Measurements from ENCODE around the gene ARHGAP28. TPM values are rescaled to one million over a fixed set of nuclear protein-coding genes. Genes with fewer than 3 reads are reported as not detected.
"Not testable (repeated sequence)": the region's sequence is repeated elsewhere in the genome, so short reads cannot be mapped to it uniquely, and the experiment has no call there.

Gene ARHGAP28
- total RNA-seq, 2 experiments from 2014 or later = not detected

DNA sequence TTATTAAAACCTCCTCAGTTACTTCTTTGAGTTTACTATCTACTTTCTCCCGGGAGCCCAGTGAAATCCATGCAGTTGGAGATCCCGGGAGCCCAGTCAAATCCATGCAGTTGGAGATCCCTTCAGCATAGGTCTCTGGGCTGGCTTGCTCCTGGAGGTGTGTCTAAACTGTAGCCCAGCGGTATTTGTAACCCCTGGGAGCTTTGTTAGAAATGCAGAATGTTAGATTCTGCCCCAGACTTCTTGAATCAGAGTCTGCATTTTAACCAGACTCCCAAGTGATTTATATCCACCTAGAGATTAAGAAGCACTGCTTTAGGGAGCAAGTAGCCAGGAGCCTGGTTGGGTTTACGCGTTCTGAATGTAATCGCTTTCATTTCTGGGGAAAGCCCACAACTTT is 54.5 kb downstream of the ARHGAP28 start:
- CTCF ChIA-PET = no interaction called here
- no peak overlapping the region for H3K4me3 Mint-ChIP-seq
- no peaks in the 10 kb centered on the region for H3K27me3 Mint-ChIP-seq
- H3K27ac Mint-ChIP-seq = no peak overlapping the region
- H3K36me3 Mint-ChIP-seq = no peaks in the 10 kb centered on the region
- peaks cover 15% of the 10 kb centered on the region for H3K9me3 Mint-ChIP-seq
- H3K4me1 Mint-ChIP-seq (ENCODE audit: low read depth) = no peaks in the 10 kb centered on the region
- POLR2A ChIA-PET = no interaction called here
- intact Hi-C loops (cut with micrococcal nuclease) = no loop called here
- DNase-seq = no peak

- POLR2A ChIA-PET = no interaction called here
- DNase-seq = no peak
Observed at GRCh38 chr18:6785001-6785400, 55.5 kb downstream of the ARHGAP28 start.

DNA sequence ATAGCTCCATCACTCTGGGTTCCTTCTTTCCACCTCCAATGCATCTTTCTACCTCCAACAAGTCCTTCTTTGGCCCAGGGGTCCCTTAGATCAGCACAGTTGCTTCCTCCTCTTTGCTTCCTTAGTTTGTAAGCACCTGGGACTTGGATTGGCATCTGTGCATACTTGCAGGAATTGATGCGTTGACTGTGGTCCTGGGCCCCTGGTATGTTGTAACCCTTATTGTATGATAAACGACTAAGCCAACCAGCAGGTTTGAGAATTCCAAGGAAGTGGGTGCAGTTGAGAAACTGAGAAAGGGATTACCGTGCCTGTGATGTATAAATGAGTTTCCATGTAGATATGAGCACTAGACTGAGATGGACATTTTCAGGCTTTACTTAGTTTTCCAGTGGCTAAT is 55.9 kb downstream of the ARHGAP28 start:
- Mint-ChIP-seq H3K27me3 (no peaks in the 10 kb centered on the region), H3K9me3 (peaks cover 15% of the 10 kb centered on the region), H3K4me3 (no peak overlapping the region), H3K4me1 (ENCODE audit: low read depth) (no peaks in the 10 kb centered on the region), H3K36me3 (no peaks in the 10 kb centered on the region), H3K27ac (no peak overlapping the region)
- no peak for DNase-seq
- ChIA-PET CTCF (no interaction called here), POLR2A (no interaction called here)
- intact Hi-C loops (cut with micrococcal nuclease) = no loop called here

More at GRCh38 chr18:6785001-6785400, 55.5 kb downstream of the ARHGAP28 start:
- no peak overlapping the region for H3K27ac Mint-ChIP-seq
- CTCF ChIA-PET = no interaction called here
- H3K4me1 Mint-ChIP-seq (ENCODE audit: low read depth) = no peaks in the 10 kb centered on the region
- H3K4me3 Mint-ChIP-seq = no peak overlapping the region
- peaks cover 15% of the 10 kb centered on the region for H3K9me3 Mint-ChIP-seq
- no peaks in the 10 kb centered on the region for H3K27me3 Mint-ChIP-seq
- no peaks in the 10 kb centered on the region for H3K36me3 Mint-ChIP-seq
- intact Hi-C loops (cut with micrococcal nuclease) = no loop called here

DNA sequence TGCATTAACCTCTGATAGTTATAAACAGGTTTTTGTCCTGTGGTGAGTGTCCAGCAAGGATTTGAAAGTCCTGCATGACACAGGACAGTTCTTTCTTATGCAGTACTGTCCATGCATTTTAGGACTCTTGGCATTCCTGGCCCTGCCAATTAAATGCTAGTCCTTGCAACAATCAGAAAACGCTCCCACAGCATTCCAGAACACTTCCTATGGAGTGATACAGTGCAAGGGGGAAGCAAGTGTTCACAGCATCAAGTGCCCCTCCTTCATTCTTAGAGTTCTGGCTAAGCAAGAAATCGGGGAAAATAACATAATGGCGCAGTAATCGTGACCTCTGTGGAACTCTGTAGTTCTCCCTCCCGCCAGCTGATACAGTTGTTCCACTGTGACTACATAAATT is 62.9 kb downstream of the ARHGAP28 start:
- CTCF ChIA-PET = no interaction called here
- DNase-seq = no peak
- H3K36me3 Mint-ChIP-seq = no peaks in the 10 kb centered on the region
- H3K4me3 Mint-ChIP-seq = no peak overlapping the region
- peaks cover 14% of the 10 kb centered on the region for H3K9me3 Mint-ChIP-seq
- no peak overlapping the region for H3K27ac Mint-ChIP-seq
- no peaks in the 10 kb centered on the region for H3K4me1 Mint-ChIP-seq (ENCODE audit: low read depth)
- POLR2A ChIA-PET = no interaction called here
- intact Hi-C loops (cut with micrococcal nuclease) = no loop called here
- H3K27me3 Mint-ChIP-seq = no peaks in the 10 kb centered on the region

DNA sequence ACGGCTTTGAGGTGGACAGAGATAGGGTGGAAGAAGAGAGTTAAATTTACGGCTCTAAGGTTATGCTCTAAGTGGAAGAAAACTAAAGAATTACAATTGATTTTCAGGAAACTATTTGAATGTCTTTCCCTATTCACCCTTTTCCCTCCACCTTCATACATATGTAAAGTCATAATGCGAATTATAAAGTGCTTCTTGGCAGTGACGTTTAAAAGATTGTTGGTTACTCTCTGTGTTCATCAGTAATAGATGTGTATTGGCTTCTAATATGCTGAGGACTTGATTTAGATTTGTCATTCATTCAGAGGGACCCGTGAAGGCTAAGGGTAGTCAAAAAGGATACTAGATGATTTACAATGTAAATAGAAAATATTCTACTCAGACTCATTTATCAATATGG is 63.9 kb downstream of the ARHGAP28 start:
- intact Hi-C loops (cut with micrococcal nuclease) = no loop called here
- Mint-ChIP-seq H3K36me3 (no peaks in the 10 kb centered on the region), H3K27ac (no peak overlapping the region)

GRCh38 chr18:6793986-6794385 is 64.5 kb downstream of the ARHGAP28 start:
- Mint-ChIP-seq H3K36me3 (no peaks in the 10 kb centered on the region), H3K4me3 (no peak overlapping the region), H3K27me3 (no peaks in the 10 kb centered on the region), H3K4me1 (ENCODE audit: low read depth) (no peaks in the 10 kb centered on the region), H3K27ac (no peak overlapping the region), H3K9me3 (peaks cover 7% of the 10 kb centered on the region)
- ChIA-PET CTCF (no interaction called here), POLR2A (no interaction called here)
- no peak for DNase-seq
- intact Hi-C loops (cut with micrococcal nuclease) = no loop called here

More for the DNA sequence above, 63.9 kb downstream of the ARHGAP28 start:
- H3K9me3 Mint-ChIP-seq = peaks cover 9% of the 10 kb centered on the region
- H3K27me3 Mint-ChIP-seq = no peaks in the 10 kb centered on the region
- CTCF ChIA-PET = no interaction called here
- H3K4me3 Mint-ChIP-seq = no peak overlapping the region
- H3K4me1 Mint-ChIP-seq (ENCODE audit: low read depth) = no peaks in the 10 kb centered on the region
- DNase-seq = no peak
- POLR2A ChIA-PET = no interaction called here

DNA sequence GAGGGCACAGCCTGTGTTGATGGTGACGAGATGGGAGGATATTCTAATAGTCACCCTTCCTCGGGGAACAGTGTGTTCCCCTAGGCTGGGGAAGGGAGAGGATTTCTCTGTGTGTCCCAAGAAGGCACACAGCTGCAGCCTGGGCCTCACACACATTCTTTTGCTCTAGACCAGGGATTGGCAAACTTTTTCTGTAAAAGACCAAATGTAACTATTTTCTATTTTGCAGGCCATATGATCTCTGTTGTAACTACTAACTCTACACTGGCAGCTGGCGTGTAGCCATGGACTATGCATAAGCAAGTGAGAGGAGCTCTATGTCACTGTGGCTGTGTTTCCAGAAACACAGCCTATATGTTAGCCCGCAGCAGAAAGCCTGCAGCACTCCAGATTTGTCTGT is 65.8 kb downstream of the ARHGAP28 start:
- POLR2A ChIA-PET = no interaction called here
- no peak overlapping the region for H3K4me3 Mint-ChIP-seq
- H3K4me1 Mint-ChIP-seq (ENCODE audit: low read depth) = no peaks in the 10 kb centered on the region
- no peaks in the 10 kb centered on the region for H3K27me3 Mint-ChIP-seq
- no peak overlapping the region for H3K27ac Mint-ChIP-seq
- H3K9me3 Mint-ChIP-seq = peaks cover 16% of the 10 kb centered on the region
- H3K36me3 Mint-ChIP-seq = no peaks in the 10 kb centered on the region
- no peak for DNase-seq
- CTCF ChIA-PET = no interaction called here
- intact Hi-C loops (cut with micrococcal nuclease) = no loop called here

GRCh38 chr18:6796511-6796910 is 67.0 kb downstream of the ARHGAP28 start:
- no peaks in the 10 kb centered on the region for H3K4me1 Mint-ChIP-seq (ENCODE audit: low read depth)
- intact Hi-C loops (cut with micrococcal nuclease) = no loop called here
- peaks cover 20% of the 10 kb centered on the region for H3K9me3 Mint-ChIP-seq
- no peaks in the 10 kb centered on the region for H3K36me3 Mint-ChIP-seq
- H3K27ac Mint-ChIP-seq = no peak overlapping the region
- no peak for DNase-seq
- no peaks in the 10 kb centered on the region for H3K27me3 Mint-ChIP-seq
- POLR2A ChIA-PET = no interaction called here
- CTCF ChIA-PET = no interaction called here
- H3K4me3 Mint-ChIP-seq = no peak overlapping the region

DNA sequence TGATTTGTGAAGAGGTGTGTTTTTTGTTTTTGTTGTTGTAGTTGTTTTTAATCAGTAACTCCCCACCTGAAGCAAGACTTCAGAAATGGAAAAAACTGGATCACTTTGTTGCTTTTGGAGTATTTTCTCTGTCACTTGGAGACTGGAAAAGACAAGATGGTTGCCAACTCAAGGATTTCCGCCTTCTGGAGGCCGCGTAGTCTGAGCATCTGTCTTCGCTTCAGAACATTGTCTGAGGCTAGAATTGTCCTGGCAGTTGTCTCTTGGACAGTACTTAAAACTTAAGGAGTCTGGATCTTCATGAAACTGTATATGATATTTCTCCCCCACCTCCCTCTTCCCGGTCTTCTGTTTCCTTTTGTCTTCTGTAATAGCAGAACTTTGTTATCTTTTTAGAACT is 67.7 kb downstream of the ARHGAP28 start:
- Mint-ChIP-seq H3K4me3 (no peak overlapping the region), H3K9me3 (peaks cover 24% of the 10 kb centered on the region), H3K4me1 (ENCODE audit: low read depth) (no peaks in the 10 kb centered on the region), H3K36me3 (no peaks in the 10 kb centered on the region), H3K27ac (no peak overlapping the region), H3K27me3 (no peaks in the 10 kb centered on the region)
- DNase-seq = no peak
- ChIA-PET CTCF (no interaction called here), POLR2A (no interaction called here)
- intact Hi-C loops (cut with micrococcal nuclease) = no loop called here

DNA sequence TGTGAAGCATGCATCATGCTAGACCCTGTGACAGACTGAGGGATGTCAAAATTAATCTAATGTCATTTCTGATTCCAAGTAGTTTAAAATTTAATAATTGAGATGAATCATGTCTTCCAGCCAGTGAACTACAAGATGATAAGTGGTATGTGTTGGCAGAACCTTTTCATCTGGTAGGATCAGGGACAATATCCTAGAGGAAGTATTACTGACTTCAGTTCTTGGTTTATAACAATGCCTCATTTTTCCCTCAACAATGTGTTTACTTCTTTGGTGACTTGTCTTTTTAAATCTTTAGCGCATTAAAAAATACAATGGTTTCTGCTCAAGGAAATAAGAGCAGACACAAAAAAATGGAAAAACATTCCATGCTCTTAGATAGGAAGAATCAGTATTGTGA is 69.4 kb downstream of the ARHGAP28 start:
- ChIA-PET POLR2A (no interaction called here), CTCF (no interaction called here)
- no peaks in the 10 kb centered on the region for H3K27me3 Mint-ChIP-seq
- peaks cover 27% of the 10 kb centered on the region for H3K9me3 Mint-ChIP-seq
- intact Hi-C loops (cut with micrococcal nuclease) = no loop called here
- DNase-seq = no peak
- H3K4me3 Mint-ChIP-seq = no peak overlapping the region
- no peaks in the 10 kb centered on the region for H3K4me1 Mint-ChIP-seq (ENCODE audit: low read depth)
- no peak overlapping the region for H3K27ac Mint-ChIP-seq
- no peaks in the 10 kb centered on the region for H3K36me3 Mint-ChIP-seq

DNA sequence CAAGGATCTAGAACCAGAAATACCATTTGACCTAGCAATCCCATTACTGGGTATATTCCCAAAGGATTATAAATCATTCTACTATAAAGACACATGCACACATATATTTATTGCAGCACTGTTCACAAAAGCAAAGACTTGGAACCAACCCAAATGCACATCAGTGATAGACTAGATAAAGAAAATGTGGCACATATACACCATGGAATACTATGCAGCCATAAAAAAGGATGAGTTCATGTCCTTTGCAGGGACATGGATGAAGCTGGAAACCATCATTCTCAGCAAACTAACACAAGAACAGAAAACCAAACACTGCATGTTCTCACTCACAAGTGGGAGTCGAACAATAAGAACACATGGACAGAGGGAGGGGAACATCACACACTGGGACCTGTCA is 70.8 kb downstream of the ARHGAP28 start:
- H3K36me3 Mint-ChIP-seq; H3K27me3 Mint-ChIP-seq; intact Hi-C loops (cut with micrococcal nuclease); POLR2A ChIA-PET; CTCF ChIA-PET; H3K4me3 Mint-ChIP-seq; H3K27ac Mint-ChIP-seq; H3K4me1 Mint-ChIP-seq (ENCODE audit: low read depth); DNase-seq: not testable (repeated sequence)
- H3K9me3 Mint-ChIP-seq = peaks cover 27% of the 10 kb centered on the region

DNA sequence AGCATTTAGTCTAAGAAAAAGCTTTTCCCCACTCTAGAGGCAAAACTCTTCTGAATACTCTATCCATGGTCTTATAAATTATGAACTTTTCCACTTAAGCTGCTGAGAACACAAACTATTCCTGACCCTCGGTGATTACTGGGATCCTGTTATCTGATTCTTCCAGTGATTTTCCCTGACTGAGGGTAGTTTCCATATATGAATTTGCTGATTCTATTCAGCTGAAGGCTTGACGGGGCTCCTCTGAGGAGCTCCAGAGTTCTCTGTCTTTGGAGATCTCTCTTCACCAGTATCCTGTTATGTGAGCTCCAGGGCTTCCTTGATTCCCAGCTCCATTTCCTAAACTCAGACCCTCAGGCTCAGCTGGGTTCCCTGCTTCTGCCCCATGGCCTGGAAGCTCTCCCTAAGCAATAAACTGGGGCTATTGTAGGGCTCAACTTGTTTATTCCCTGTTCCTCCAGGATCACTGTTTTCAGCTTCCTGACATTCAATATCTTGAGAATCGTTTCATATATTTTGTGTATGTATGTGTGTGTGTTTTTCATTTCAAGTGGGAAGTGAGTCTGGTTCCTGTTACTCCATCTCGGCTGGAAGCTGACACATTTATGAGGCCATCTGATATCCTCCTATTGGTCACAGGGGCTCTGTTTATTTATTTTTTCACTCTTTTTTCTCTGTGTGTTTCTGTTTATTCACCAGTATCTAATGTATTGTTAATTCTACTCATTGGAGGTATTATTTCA is 78.2 kb downstream of the ARHGAP28 start:
- peaks cover 4% of the 10 kb centered on the region for H3K9me3 Mint-ChIP-seq
- H3K4me3 Mint-ChIP-seq = no peak overlapping the region
- ChIA-PET CTCF (no interaction called here), POLR2A (no interaction called here)
- intact Hi-C loops (cut with micrococcal nuclease) = no loop called here
- DNase-seq = no peak
- H3K27me3 Mint-ChIP-seq = no peaks in the 10 kb centered on the region
- H3K27ac Mint-ChIP-seq = no peak overlapping the region
- no peaks in the 10 kb centered on the region for H3K4me1 Mint-ChIP-seq (ENCODE audit: low read depth)
- H3K36me3 Mint-ChIP-seq = no peaks in the 10 kb centered on the region

DNA sequence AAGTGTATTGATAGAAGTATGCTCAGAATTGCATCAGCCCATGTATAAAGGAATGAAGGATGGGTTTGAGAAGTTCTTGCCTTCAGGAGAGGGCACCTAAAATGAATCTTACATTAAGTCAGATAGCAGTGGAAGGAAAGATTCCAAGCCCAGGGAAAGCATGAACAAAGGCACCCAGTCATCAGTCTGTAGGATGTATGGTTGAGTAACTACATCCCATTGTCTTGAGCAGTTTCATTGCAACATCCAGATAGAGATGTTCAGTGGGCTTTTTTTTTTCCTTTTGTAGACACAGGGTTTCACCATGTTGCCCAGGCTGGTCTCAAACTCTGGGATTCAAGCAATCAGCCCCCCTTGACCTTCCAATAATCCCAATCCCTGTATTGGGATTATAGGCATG is 80.7 kb downstream of the ARHGAP28 start:
- Mint-ChIP-seq H3K9me3 (peaks cover 3% of the 10 kb centered on the region), H3K27me3 (no peaks in the 10 kb centered on the region), H3K36me3 (no peaks in the 10 kb centered on the region), H3K4me1 (ENCODE audit: low read depth) (no peaks in the 10 kb centered on the region), H3K4me3 (no peak overlapping the region), H3K27ac (no peak overlapping the region)
- CTCF ChIA-PET = no interaction called here
- intact Hi-C loops (cut with micrococcal nuclease) = no loop called here
- POLR2A ChIA-PET = no interaction called here
- no peak for DNase-seq
